ENCODE data around the gene FSTL4. TPM values are rescaled to one million over a fixed set of nuclear protein-coding genes. Genes with fewer than 3 reads are reported as not detected.

Gene FSTL4
- total RNA-seq, 4 donors from 2014 or later = 0.41 TPM; not detected in 3

GRCh38 chr5:133581348-133581747, 31.0 kb downstream of the FSTL4 start:
- no peaks in the 10 kb centered on the region for H3K27me3 ChIP-seq
- TF ChIP-seq POLR2A (IDR thresholded peaks at IDR 0.05) = no peak
- no peak for TF ChIP-seq CTCF (IDR thresholded peaks at IDR 0.05)
- no peak overlapping the region for H3K4me3 ChIP-seq
- no peak overlapping the region for H3K27ac ChIP-seq
- no peaks in the 10 kb centered on the region for H3K36me3 ChIP-seq
- H3K9me3 ChIP-seq = no peaks in the 10 kb centered on the region
- DNase-seq = no peak
- no peaks in the 10 kb centered on the region for H3K4me1 ChIP-seq
- intact Hi-C loops (cut with DNase I; ENCODE audit: low total_unique reads) = no loop called here

GRCh38 chr5:133580618-133581017, 31.7 kb downstream of the FSTL4 start:
- no peak overlapping the region for H3K27ac ChIP-seq
- H3K4me3 ChIP-seq = no peak overlapping the region
- no peaks in the 10 kb centered on the region for H3K4me1 ChIP-seq
- no peaks in the 10 kb centered on the region for H3K9me3 ChIP-seq
- H3K27me3 ChIP-seq = no peaks in the 10 kb centered on the region
- intact Hi-C loops (cut with DNase I; ENCODE audit: low total_unique reads) = no loop called here
- TF ChIP-seq POLR2A (IDR thresholded peaks at IDR 0.05) (no peak), CTCF (IDR thresholded peaks at IDR 0.05) (no peak)
- DNase-seq = no peak
- no peaks in the 10 kb centered on the region for H3K36me3 ChIP-seq

GRCh38 chr5:133579766-133580165, 32.6 kb downstream of the FSTL4 start:
- H3K4me1 ChIP-seq = no peaks in the 10 kb centered on the region
- TF ChIP-seq POLR2A (IDR thresholded peaks at IDR 0.05) (no peak), CTCF (IDR thresholded peaks at IDR 0.05) (no peak)
- H3K36me3 ChIP-seq = no peaks in the 10 kb centered on the region
- H3K27me3 ChIP-seq = no peaks in the 10 kb centered on the region
- intact Hi-C loops (cut with DNase I; ENCODE audit: low total_unique reads) = no loop called here
- H3K9me3 ChIP-seq = no peaks in the 10 kb centered on the region
- no peak overlapping the region for H3K27ac ChIP-seq
- no peak for DNase-seq
- H3K4me3 ChIP-seq = no peak overlapping the region

GRCh38 chr5:133569347-133569746, 43.0 kb downstream of the FSTL4 start:
- Histone ChIP-seq H3K27me3 (no peaks in the 10 kb centered on the region), H3K4me3 (no peak overlapping the region), H3K36me3 (no peaks in the 10 kb centered on the region), H3K27ac (no peak overlapping the region), H3K9me3 (no peaks in the 10 kb centered on the region), H3K4me1 (no peaks in the 10 kb centered on the region)
- no peak for DNase-seq
- TF ChIP-seq POLR2A (IDR thresholded peaks at IDR 0.05) (no peak), CTCF (IDR thresholded peaks at IDR 0.05) (no peak)
- intact Hi-C loops (cut with DNase I; ENCODE audit: low total_unique reads) = no loop called here

GRCh38 chr5:133565993-133566392, 46.3 kb downstream of the FSTL4 start:
- H3K27me3 ChIP-seq = no peaks in the 10 kb centered on the region
- no peak for DNase-seq
- no peak overlapping the region for H3K4me3 ChIP-seq
- intact Hi-C loops (cut with DNase I; ENCODE audit: low total_unique reads) = no loop called here
- no peaks in the 10 kb centered on the region for H3K36me3 ChIP-seq
- no peak overlapping the region for H3K27ac ChIP-seq
- no peaks in the 10 kb centered on the region for H3K9me3 ChIP-seq
- no peaks in the 10 kb centered on the region for H3K4me1 ChIP-seq
- TF ChIP-seq POLR2A (IDR thresholded peaks at IDR 0.05) (no peak), CTCF (IDR thresholded peaks at IDR 0.05) (no peak)

All from uterus (tissue), 4 donors.